Measurements from ENCODE around the gene DNM3. TPM values are rescaled to one million over a fixed set of nuclear protein-coding genes. Genes with fewer than 3 reads are reported as not detected.

DNM3 gene
- total and polyA plus RNA-seq, 9 of the 15 experiments (the other 6 are each of a cell fraction or from before 2014, with no cell fraction given), result 0.08 to 0.36 (median 0.22) TPM; not detected in 1

GRCh38 chr1:171816300-171816901 is 24.9 kb upstream of the DNM3 start (continued):
- TF ChIP-seq ARID4B (CRISPR knock-in tag; IDR thresholded peaks at IDR 0.05) (no peak), HDAC1 (IDR thresholded peaks at IDR 0.05) (no peak), PRPF4 (IDR thresholded peaks at IDR 0.05; ENCODE audit: insufficient read depth, low read depth, low read length, poor library complexity, severe bottlenecking) (no peak)

- H2AFZ ChIP-seq (ENCODE audit: low read depth, low read length), result no peak overlapping the region; the same call in 1 of the 2 replicates
- no peak overlapping the region for H3K9ac ChIP-seq (ENCODE audit: insufficient read depth in 1 of 2, low read depth in 2 of 2, low read length in 2 of 2)
- no peaks in the 10 kb centered on the region for H3K9me1 ChIP-seq (ENCODE audit: control insufficient read depth, insufficient read depth, low read length)
- FAIRE-seq (peak; percentile 85), DNase-seq (ENCODE audit: extremely low read depth in 1 of 4, low spot score in 3 of 4) (peak in 2 of 4 experiments; percentile 31 to 50), ATAC-seq (peak; percentile 72)
- no TSS peak for BruUV-seq (replicated peaks)
- H3K9me3 ChIP-seq (replicated peaks; ENCODE audit: control insufficient read depth, insufficient read depth, low read depth, low read length), result no peaks in the 10 kb centered on the region
- in situ Hi-C loops (cut with MboI), result no loop called here
- H3K27ac ChIP-seq (ENCODE audit: extremely low read depth, low read depth, low read length), result no peak overlapping the region
- CTCF ChIA-PET (ENCODE audit: low intra/inter-chr PET ratio), result no interaction called here
- peaks cover 0 to 7% of the 10 kb centered on the region in 2 experiments; a peak in 2 of 5 replicates for H3K4me1 ChIP-seq (replicated peaks in 1 of 2; ENCODE audit: control insufficient read depth in 2 of 2, insufficient read depth in 2 of 2, low read length in 2 of 2)
- peak overlapping the region; percentile 2; the same call in 1 of the 2 replicates for H3K4me2 ChIP-seq (ENCODE audit: insufficient read depth, low read length)
- no peak overlapping the region for H3K4me3 ChIP-seq
- POLR2A ChIA-PET, result interaction anchor here (0.6 to 1.3 kb wide), 5 partner anchors 19 to 240 kb away, joined by 3 to 4 read pairs (median 3); partner anchors contain the start of gene METTL13
- intact Hi-C loops (cut with micrococcal nuclease), result no loop called here
- H4K20me1 ChIP-seq (replicated peaks; ENCODE audit: control insufficient read depth, insufficient read depth, low read length), result no peaks in the 10 kb centered on the region
- no peaks in the 10 kb centered on the region for H3K36me3 ChIP-seq (ENCODE audit: control insufficient read depth, insufficient read depth, low read length)
- H3K27me3 ChIP-seq (ENCODE audit: control insufficient read depth in 2 of 2, insufficient read depth in 2 of 2, low read length in 2 of 2), result no peaks in the 10 kb centered on the region
- WGBS (ENCODE audit: insufficient coverage, low coverage, missing lambda C conversion rate), result 0% methylated on average over 3 of the region's 3 CpGs
- no peaks in the 10 kb centered on the region for H3K79me2 ChIP-seq (ENCODE audit: control insufficient read depth, insufficient read depth, low read length)
- TF ChIP-seq, protein P1, sequence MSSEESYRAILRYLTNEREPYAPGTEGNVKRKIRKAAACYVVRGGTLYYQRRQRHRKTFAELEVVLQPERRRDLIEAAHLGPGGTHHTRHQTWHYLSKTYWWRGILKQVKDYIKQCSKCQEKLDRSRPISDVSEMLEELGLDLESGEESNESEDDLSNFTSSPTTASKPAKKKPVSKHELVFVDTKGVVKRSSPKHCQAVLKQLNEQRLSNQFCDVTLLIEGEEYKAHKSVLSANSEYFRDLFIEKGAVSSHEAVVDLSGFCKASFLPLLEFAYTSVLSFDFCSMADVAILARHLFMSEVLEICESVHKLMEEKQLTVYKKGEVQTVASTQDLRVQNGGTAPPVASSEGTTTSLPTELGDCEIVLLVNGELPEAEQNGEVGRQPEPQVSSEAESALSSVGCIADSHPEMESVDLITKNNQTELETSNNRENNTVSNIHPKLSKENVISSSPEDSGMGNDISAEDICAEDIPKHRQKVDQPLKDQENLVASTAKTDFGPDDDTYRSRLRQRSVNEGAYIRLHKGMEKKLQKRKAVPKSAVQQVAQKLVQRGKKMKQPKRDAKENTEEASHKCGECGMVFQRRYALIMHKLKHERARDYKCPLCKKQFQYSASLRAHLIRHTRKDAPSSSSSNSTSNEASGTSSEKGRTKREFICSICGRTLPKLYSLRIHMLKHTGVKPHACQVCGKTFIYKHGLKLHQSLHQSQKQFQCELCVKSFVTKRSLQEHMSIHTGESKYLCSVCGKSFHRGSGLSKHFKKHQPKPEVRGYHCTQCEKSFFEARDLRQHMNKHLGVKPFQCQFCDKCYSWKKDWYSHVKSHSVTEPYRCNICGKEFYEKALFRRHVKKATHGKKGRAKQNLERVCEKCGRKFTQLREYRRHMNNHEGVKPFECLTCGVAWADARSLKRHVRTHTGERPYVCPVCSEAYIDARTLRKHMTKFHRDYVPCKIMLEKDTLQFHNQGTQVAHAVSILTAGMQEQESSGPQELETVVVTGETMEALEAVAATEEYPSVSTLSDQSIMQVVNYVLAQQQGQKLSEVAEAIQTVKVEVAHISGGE (CRISPR knock-in tag; IDR thresholded peaks at IDR 0.05), result peak in 1 of 3 experiments; percentile 19; a peak in 1 of 6 replicates
- TF ChIP-seq FOS (IDR thresholded peaks at IDR 0.05; ENCODE audit: extremely low read depth, insufficient read length), result peak; percentile 59
- TF ChIP-seq MAFK (IDR thresholded peaks at IDR 0.05; ENCODE audit: low read length), result peak; percentile 1; the same call in 1 of the 2 replicates
- peak; percentile 73 for TF ChIP-seq SOX6 (IDR thresholded peaks at IDR 0.05)
- TF ChIP-seq ARID2 (IDR thresholded peaks at IDR 0.05), result no peak
- no peak for TF ChIP-seq SMAD3 (CRISPR knock-in tag; conservative IDR thresholded peaks at IDR 0.05)
- TF ChIP-seq FOXJ2 (tag; IDR thresholded peaks at IDR 0.05), result peak; percentile 86
- peak; percentile 67 for TF ChIP-seq CEBPB (tag; IDR thresholded peaks at IDR 0.05)
Observed at GRCh38 chr1:171817511-171818265, 23.6 kb upstream of the DNM3 start.
